HEK293 (cell line): Measurements from ENCODE around the gene ACACB.

Experiments used
- CTCF ChIA-PET: fragments of 350-600 bp; formaldehyde crosslinking; extraction: SDS; loops from one replicate; lab custom pipeline; 2021; ENCODE audit warnings: antibody characterized with exemption; lab: Yijun Ruan, JAX
- POLR2A ChIA-PET: fragments of 300-600 bp; formaldehyde crosslinking; extraction: SDS; loops from one replicate; lab custom pipeline; 2020; ENCODE audit warnings: antibody characterized with exemption, inconsistent platforms; lab: Yijun Ruan, JAX
- H3K27ac ChIP-seq: fragments of 200-500 bp; sonication (Bioruptor generic); 2 replicates; pipeline ENCODE4 v1.5.1; 2014; ENCODE audit warnings: low read depth, low read length, control low read depth, inconsistent platforms; ENCODE audit errors: extremely low read depth
- H3K36me3 ChIP-seq, 2 experiments: fragments of 200-500 bp in 1 of 2; sonication (Bioruptor generic) in 1 of 2; 1 replicate in 1 of 2; 2 replicates in 1 of 2; pipeline ENCODE4 v1.5.1; 2014 to 2017; ENCODE audit warnings: inconsistent platforms in 2 of 2, low read length in 2 of 2; ENCODE audit not compliant: control insufficient read depth in 2 of 2, insufficient read depth in 1 of 2
- H3K4me1 ChIP-seq: fragments of 200-500 bp; sonication (Bioruptor generic); 2 replicates; pipeline ENCODE4 v1.5.1; 2014; ENCODE audit warnings: mild to moderate bottlenecking, low read length, inconsistent platforms; ENCODE audit not compliant: control insufficient read depth, insufficient read depth
- H3K4me3 ChIP-seq: 2 replicates; pipeline ENCODE4 v1.5.1; 2011; ENCODE audit warnings: low read depth, mild to moderate bottlenecking, control low read depth, low read length, moderate library complexity
- H3K9me3 ChIP-seq: fragments of 200-500 bp; sonication (Bioruptor generic); 2 replicates; pipeline ENCODE4 v1.5.1; 2014; ENCODE audit warnings: low read depth, low read length, inconsistent platforms; ENCODE audit not compliant: control insufficient read depth, insufficient read depth
- GLIS1 ChIP-seq: fragments of 450-650 bp; formaldehyde crosslinking; IDR thresholded peaks from 2 replicates; pipeline ENCODE4 v1.5.1; 2016; ENCODE audit warnings: missing biosample characterization, missing genetic modification characterization
- HOXD13 ChIP-seq: sonication (generic); formaldehyde crosslinking; IDR thresholded peaks from 2 replicates; pipeline ENCODE4 v1.8.0; 2022; ENCODE audit warnings: missing genetic modification reagents, borderline replicate concordance
- IKZF3 ChIP-seq: fragments of 450-650 bp; IDR thresholded peaks from 2 replicates; pipeline ENCODE4 v1.5.0; 2018; ENCODE audit warnings: missing biosample characterization, mild to moderate bottlenecking, missing genetic modification characterization, moderate library complexity
- OSR2 ChIP-seq: fragments of 450-650 bp; formaldehyde crosslinking; IDR thresholded peaks from 2 replicates; pipeline ENCODE4 v1.5.1; 2016; ENCODE audit warnings: missing biosample characterization, missing genetic modification characterization
- SETDB1 ChIP-seq: IDR thresholded peaks from one replicate; pipeline ENCODE4 v1.6.1; 2017; ENCODE audit warnings: mild to moderate bottlenecking, low read length, moderate library complexity, mixed read lengths; ENCODE audit not compliant: insufficient read length
- SP7 ChIP-seq: fragments of 450-650 bp; formaldehyde crosslinking; IDR thresholded peaks from 2 replicates; pipeline ENCODE4 v1.5.1; 2016; ENCODE audit warnings: missing biosample characterization, missing genetic modification characterization
- WT1 ChIP-seq: fragments of 450-650 bp; formaldehyde crosslinking; IDR thresholded peaks from 2 replicates; pipeline ENCODE4 v1.5.1; 2016; ENCODE audit warnings: missing biosample characterization, missing genetic modification characterization
- ZBTB17 ChIP-seq: fragments of 450-650 bp; formaldehyde crosslinking; IDR thresholded peaks from 2 replicates; pipeline ENCODE4 v1.5.1; 2016; ENCODE audit warnings: missing biosample characterization, missing genetic modification characterization
- ZBTB20 ChIP-seq: fragments of 450-650 bp; formaldehyde crosslinking; IDR thresholded peaks from 2 replicates; pipeline ENCODE4 v1.5.1; 2016; ENCODE audit warnings: missing biosample characterization, missing genetic modification characterization
- ZIC2 ChIP-seq: fragments of 450-650 bp; formaldehyde crosslinking; IDR thresholded peaks from 2 replicates; pipeline ENCODE4 v1.5.1; 2016; ENCODE audit warnings: missing biosample characterization, missing genetic modification characterization
- ZNF202 ChIP-seq: fragments of 450-650 bp; formaldehyde crosslinking; IDR thresholded peaks from 2 replicates; pipeline ENCODE4 v1.5.1; 2016; ENCODE audit warnings: missing biosample characterization, missing genetic modification characterization, borderline replicate concordance
- ZNF366 ChIP-seq: fragments of 450-650 bp; formaldehyde crosslinking; conservative IDR thresholded peaks from 2 replicates; pipeline ENCODE4 v1.5.1; 2016; ENCODE audit warnings: missing biosample characterization, missing genetic modification characterization
- ZNF423 ChIP-seq: fragments of 450-650 bp; formaldehyde crosslinking; IDR thresholded peaks from 2 replicates; pipeline ENCODE4 v1.5.1; 2016; ENCODE audit warnings: missing biosample characterization, missing genetic modification characterization
- ZNF596 ChIP-seq: fragments of 450-650 bp; IDR thresholded peaks from 2 replicates; pipeline ENCODE4 v1.5.0; 2018; ENCODE audit warnings: missing biosample characterization, mild to moderate bottlenecking, missing genetic modification characterization, moderate library complexity
- ZNF600 ChIP-seq: fragments of 450-650 bp; formaldehyde crosslinking; IDR thresholded peaks from 2 replicates; pipeline ENCODE4 v1.5.1; 2016; ENCODE audit warnings: missing biosample characterization, missing genetic modification characterization
- ZNF791 ChIP-seq: fragments of 450-650 bp; formaldehyde crosslinking; IDR thresholded peaks from 2 replicates; pipeline ENCODE4 v1.5.1; 2016; ENCODE audit warnings: missing biosample characterization, missing genetic modification characterization
- TF ChIP-seq, protein P1 (sequence below): fragments of 450-650 bp; formaldehyde crosslinking; IDR thresholded peaks from 2 replicates; pipeline ENCODE4 v1.5.1; 2016; ENCODE audit warnings: missing biosample characterization, missing genetic modification characterization, low read depth
- TF ChIP-seq, protein P2 (sequence below): fragments of 450-650 bp; IDR thresholded peaks from 2 replicates; pipeline ENCODE4 v1.5.1; 2018; ENCODE audit warnings: missing biosample characterization, mild to moderate bottlenecking, missing genetic modification characterization
- TF ChIP-seq, protein P3 (sequence below): fragments of 450-650 bp; formaldehyde crosslinking; conservative IDR thresholded peaks from 2 replicates; pipeline ENCODE4 v1.5.1; 2016; ENCODE audit warnings: low read depth, missing biosample characterization, missing genetic modification characterization
- TF ChIP-seq, protein P4 (sequence below): fragments of 450-650 bp; formaldehyde crosslinking; IDR thresholded peaks from 2 replicates; pipeline ENCODE4 v1.5.1; 2017; ENCODE audit warnings: missing biosample characterization, missing genetic modification characterization
- TF ChIP-seq, protein P5 (sequence below): fragments of 450-650 bp; formaldehyde crosslinking; IDR thresholded peaks from 2 replicates; pipeline ENCODE4 v1.5.1; 2016; ENCODE audit warnings: missing biosample characterization, missing genetic modification characterization, borderline replicate concordance

The ACACB gene

DNA sequence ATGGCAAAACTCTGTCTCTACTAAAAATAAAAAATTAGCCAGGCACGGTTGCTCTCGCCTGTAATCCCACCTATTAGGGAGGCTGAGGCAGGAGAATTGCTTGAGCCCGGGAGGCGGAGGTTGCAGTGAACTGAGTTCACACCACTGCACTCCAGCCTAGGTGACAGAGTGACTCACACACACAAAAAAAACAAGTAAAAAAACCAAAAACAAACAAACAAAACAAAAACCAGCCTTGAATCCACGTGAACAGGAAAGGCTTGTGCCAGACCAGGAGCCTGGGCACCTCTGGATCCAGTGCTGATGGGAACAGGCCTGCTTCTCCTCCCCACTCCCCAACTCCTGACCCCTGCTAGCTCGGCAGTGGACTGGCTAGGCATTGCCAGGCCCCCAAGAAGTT, 189.2 kb downstream of the ACACB start (continued):
- TF ChIP-seq, protein P1, sequence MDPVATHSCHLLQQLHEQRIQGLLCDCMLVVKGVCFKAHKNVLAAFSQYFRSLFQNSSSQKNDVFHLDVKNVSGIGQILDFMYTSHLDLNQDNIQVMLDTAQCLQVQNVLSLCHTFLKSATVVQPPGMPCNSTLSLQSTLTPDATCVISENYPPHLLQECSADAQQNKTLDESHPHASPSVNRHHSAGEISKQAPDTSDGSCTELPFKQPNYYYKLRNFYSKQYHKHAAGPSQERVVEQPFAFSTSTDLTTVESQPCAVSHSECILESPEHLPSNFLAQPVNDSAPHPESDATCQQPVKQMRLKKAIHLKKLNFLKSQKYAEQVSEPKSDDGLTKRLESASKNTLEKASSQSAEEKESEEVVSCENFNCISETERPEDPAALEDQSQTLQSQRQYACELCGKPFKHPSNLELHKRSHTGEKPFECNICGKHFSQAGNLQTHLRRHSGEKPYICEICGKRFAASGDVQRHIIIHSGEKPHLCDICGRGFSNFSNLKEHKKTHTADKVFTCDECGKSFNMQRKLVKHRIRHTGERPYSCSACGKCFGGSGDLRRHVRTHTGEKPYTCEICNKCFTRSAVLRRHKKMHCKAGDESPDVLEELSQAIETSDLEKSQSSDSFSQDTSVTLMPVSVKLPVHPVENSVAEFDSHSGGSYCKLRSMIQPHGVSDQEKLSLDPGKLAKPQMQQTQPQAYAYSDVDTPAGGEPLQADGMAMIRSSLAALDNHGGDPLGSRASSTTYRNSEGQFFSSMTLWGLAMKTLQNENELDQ (tag by site-specific recombination), result no peak
- TF ChIP-seq ZNF600 (tag by site-specific recombination) (peak; percentile 69), SETDB1 (no peak)

DNA sequence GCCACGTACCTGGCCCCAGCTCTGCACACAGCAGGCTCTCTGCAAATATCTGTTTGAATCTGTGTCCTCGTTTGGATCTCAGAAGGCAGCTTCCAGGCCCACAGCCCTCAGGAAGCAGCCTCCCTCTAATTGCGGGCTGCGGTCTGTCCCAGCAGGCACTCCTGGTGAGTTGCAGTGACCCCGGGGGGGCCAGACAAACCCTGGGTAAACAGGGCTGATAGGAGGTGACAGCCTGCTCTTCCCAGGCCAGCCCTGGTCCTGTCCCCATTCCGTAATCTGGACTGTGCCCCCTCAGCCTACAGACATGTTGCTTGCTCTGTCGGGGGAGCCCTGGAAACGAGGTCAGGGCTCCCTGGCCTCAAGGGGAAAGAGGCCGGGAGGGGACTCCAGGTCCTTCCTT, 190.7 kb downstream of the ACACB start:
- H3K27ac ChIP-seq, result no peak overlapping the region
- H3K4me1 ChIP-seq, result peaks cover 18% of the 10 kb centered on the region
- ChIA-PET POLR2A (no interaction called here), CTCF (interaction anchor here (1.0 kb wide), 1 partner anchor 78 kb away, joined by 3 read pairs; no protein-coding TSS in a partner anchor)
- no peak overlapping the region for H3K4me3 ChIP-seq
- no peaks in the 10 kb centered on the region for H3K9me3 ChIP-seq
- H3K36me3 ChIP-seq, result no peaks in the 10 kb centered on the region
- TF ChIP-seq ZNF596 (tag by site-specific recombination) (peak; percentile 81; the same call in 1 of the 2 replicates), ZNF423 (tag by site-specific recombination) (peak; percentile 73), ZNF600 (tag by site-specific recombination) (peak; percentile 42), ZNF202 (tag by site-specific recombination) (no peak), IKZF3 (tag by site-specific recombination) (peak; percentile 20; the same call in 1 of the 2 replicates), ZBTB17 (no peak), ZNF791 (tag by site-specific recombination) (no peak), WT1 (tag by site-specific recombination) (peak; percentile 59), SP7 (peak; percentile 95), ZIC2 (tag by site-specific recombination) (peak; percentile 92), GLIS1 (peak; percentile 75), HOXD13 (CRISPR knock-in tag) (no peak), ZNF366 (tag by site-specific recombination) (no peak), ZBTB20 (tag by site-specific recombination) (peak; percentile 41; the same call in 1 of the 2 replicates), OSR2 (peak; percentile 77)
- TF ChIP-seq, protein P2, sequence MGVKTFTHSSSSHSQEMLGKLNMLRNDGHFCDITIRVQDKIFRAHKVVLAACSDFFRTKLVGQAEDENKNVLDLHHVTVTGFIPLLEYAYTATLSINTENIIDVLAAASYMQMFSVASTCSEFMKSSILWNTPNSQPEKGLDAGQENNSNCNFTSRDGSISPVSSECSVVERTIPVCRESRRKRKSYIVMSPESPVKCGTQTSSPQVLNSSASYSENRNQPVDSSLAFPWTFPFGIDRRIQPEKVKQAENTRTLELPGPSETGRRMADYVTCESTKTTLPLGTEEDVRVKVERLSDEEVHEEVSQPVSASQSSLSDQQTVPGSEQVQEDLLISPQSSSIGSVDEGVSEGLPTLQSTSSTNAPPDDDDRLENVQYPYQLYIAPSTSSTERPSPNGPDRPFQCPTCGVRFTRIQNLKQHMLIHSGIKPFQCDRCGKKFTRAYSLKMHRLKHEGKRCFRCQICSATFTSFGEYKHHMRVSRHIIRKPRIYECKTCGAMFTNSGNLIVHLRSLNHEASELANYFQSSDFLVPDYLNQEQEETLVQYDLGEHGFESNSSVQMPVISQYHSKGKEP, result 0 out of 2 replicates have a peak, but pooled peaks have one; percentile 49
- TF ChIP-seq, protein P3, sequence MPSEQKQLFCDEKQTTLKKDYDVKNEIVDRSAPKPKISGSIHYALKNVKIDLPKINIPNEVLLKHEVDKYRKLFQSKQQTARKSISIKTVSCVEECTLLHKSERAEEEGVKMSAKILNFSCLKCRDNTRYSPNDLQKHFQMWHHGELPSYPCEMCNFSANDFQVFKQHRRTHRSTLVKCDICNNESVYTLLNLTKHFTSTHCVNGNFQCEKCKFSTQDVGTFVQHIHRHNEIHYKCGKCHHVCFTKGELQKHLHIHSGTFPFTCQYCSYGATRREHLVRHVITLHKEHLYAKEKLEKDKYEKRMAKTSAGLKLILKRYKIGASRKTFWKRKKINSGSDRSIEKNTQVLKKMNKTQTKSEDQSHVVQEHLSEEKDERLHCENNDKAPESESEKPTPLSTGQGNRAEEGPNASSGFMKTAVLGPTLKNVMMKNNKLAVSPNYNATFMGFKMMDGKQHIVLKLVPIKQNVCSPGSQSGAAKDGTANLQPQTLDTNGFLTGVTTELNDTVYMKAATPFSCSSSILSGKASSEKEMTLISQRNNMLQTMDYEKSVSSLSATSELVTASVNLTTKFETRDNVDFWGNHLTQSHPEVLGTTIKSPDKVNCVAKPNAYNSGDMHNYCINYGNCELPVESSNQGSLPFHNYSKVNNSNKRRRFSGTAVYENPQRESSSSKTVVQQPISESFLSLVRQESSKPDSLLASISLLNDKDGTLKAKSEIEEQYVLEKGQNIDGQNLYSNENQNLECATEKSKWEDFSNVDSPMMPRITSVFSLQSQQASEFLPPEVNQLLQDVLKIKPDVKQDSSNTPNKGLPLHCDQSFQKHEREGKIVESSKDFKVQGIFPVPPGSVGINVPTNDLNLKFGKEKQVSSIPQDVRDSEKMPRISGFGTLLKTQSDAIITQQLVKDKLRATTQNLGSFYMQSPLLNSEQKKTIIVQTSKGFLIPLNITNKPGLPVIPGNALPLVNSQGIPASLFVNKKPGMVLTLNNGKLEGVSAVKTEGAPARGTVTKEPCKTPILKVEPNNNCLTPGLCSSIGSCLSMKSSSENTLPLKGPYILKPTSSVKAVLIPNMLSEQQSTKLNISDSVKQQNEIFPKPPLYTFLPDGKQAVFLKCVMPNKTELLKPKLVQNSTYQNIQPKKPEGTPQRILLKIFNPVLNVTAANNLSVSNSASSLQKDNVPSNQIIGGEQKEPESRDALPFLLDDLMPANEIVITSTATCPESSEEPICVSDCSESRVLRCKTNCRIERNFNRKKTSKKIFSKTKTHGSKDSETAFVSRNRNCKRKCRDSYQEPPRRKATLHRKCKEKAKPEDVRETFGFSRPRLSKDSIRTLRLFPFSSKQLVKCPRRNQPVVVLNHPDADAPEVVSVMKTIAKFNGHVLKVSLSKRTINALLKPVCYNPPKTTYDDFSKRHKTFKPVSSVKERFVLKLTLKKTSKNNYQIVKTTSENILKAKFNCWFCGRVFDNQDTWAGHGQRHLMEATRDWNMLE (tag by site-specific recombination), result no peak
- TF ChIP-seq, protein P4, sequence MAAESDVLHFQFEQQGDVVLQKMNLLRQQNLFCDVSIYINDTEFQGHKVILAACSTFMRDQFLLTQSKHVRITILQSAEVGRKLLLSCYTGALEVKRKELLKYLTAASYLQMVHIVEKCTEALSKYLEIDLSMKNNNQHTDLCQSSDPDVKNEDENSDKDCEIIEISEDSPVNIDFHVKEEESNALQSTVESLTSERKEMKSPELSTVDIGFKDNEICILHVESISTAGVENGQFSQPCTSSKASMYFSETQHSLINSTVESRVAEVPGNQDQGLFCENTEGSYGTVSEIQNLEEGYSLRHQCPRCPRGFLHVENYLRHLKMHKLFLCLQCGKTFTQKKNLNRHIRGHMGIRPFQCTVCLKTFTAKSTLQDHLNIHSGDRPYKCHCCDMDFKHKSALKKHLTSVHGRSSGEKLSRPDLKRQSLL, result no peak
- TF ChIP-seq, protein P5, sequence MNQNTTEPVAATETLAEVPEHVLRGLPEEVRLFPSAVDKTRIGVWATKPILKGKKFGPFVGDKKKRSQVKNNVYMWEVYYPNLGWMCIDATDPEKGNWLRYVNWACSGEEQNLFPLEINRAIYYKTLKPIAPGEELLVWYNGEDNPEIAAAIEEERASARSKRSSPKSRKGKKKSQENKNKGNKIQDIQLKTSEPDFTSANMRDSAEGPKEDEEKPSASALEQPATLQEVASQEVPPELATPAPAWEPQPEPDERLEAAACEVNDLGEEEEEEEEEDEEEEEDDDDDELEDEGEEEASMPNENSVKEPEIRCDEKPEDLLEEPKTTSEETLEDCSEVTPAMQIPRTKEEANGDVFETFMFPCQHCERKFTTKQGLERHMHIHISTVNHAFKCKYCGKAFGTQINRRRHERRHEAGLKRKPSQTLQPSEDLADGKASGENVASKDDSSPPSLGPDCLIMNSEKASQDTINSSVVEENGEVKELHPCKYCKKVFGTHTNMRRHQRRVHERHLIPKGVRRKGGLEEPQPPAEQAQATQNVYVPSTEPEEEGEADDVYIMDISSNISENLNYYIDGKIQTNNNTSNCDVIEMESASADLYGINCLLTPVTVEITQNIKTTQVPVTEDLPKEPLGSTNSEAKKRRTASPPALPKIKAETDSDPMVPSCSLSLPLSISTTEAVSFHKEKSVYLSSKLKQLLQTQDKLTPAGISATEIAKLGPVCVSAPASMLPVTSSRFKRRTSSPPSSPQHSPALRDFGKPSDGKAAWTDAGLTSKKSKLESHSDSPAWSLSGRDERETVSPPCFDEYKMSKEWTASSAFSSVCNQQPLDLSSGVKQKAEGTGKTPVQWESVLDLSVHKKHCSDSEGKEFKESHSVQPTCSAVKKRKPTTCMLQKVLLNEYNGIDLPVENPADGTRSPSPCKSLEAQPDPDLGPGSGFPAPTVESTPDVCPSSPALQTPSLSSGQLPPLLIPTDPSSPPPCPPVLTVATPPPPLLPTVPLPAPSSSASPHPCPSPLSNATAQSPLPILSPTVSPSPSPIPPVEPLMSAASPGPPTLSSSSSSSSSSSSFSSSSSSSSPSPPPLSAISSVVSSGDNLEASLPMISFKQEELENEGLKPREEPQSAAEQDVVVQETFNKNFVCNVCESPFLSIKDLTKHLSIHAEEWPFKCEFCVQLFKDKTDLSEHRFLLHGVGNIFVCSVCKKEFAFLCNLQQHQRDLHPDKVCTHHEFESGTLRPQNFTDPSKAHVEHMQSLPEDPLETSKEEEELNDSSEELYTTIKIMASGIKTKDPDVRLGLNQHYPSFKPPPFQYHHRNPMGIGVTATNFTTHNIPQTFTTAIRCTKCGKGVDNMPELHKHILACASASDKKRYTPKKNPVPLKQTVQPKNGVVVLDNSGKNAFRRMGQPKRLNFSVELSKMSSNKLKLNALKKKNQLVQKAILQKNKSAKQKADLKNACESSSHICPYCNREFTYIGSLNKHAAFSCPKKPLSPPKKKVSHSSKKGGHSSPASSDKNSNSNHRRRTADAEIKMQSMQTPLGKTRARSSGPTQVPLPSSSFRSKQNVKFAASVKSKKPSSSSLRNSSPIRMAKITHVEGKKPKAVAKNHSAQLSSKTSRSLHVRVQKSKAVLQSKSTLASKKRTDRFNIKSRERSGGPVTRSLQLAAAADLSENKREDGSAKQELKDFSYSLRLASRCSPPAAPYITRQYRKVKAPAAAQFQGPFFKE (tag by site-specific recombination), result no peak
